Measurements from ENCODE around the gene GUCY2C.

GUCY2C gene

DNA sequence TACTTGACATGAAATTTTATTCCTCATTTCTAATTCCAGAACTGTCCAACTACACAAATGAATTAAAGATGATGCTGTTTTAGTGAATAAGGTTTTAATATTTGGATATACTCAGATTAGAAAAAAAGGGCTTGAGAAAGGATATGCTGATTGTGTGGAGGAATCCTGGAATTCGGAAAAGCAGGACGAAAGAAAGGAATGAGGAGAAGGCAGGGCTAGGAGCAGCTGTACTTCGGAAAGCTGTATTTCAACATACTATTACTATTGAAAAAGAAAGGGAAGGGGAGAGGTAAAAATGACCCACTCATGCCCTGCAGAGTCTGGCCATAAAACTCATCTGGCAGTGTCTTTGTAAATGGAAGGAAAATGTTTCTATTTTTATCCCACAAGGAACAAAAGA lies 65.6 kb downstream of the GUCY2C start:
- no peaks in the 10 kb centered on the region for H3K36me3 ChIP-seq (ENCODE audit: control insufficient read depth, insufficient read depth, low read length)
- H3K27ac ChIP-seq (ENCODE audit: insufficient read depth, low read depth, low read length, poor library complexity, severe bottlenecking): no peak overlapping the region
- WGBS, 2 experiments: 43 to 61% methylated on average over 2 to 3 of the region's 3 CpGs
- no peaks in the 10 kb centered on the region for H3K27me3 ChIP-seq (ENCODE audit: control insufficient read depth, insufficient read depth, low read length, poor library complexity, severe bottlenecking)
- no peaks in the 10 kb centered on the region for H3K9me3 ChIP-seq (ENCODE audit: control insufficient read depth, low read length)
- no peaks in the 10 kb centered on the region for H3K4me1 ChIP-seq (ENCODE audit: control insufficient read depth, insufficient read depth, low read length)
- no peak overlapping the region for H3K4me3 ChIP-seq (ENCODE audit: insufficient read depth, low read depth, low read length)

- H3K9me3 ChIP-seq (ENCODE audit: control insufficient read depth, low read length): no peaks in the 10 kb centered on the region
- no peaks in the 10 kb centered on the region for H3K36me3 ChIP-seq (ENCODE audit: control insufficient read depth, insufficient read depth, low read length)
- H3K4me1 ChIP-seq (ENCODE audit: control insufficient read depth, insufficient read depth, low read length): no peaks in the 10 kb centered on the region
- WGBS, 2 experiments: 24 to 31% methylated on average over 7 of the region's 8 CpGs
- no peak overlapping the region for H3K4me3 ChIP-seq (ENCODE audit: insufficient read depth, low read depth, low read length)
- H3K27me3 ChIP-seq (ENCODE audit: control insufficient read depth, insufficient read depth, low read length, poor library complexity, severe bottlenecking): no peaks in the 10 kb centered on the region
- no peak overlapping the region for H3K27ac ChIP-seq (ENCODE audit: insufficient read depth, low read depth, low read length, poor library complexity, severe bottlenecking)
Measured at GRCh38 chr12:14629832-14630710, 66.3 kb downstream of the GUCY2C start.

- Histone ChIP-seq H3K4me1 (ENCODE audit: control insufficient read depth, insufficient read depth, low read length) (no peaks in the 10 kb centered on the region), H3K27ac (ENCODE audit: insufficient read depth, low read depth, low read length, poor library complexity, severe bottlenecking) (no peak overlapping the region), H3K4me3 (ENCODE audit: insufficient read depth, low read depth, low read length) (no peak overlapping the region), H3K36me3 (ENCODE audit: control insufficient read depth, insufficient read depth, low read length) (no peaks in the 10 kb centered on the region), H3K27me3 (ENCODE audit: control insufficient read depth, insufficient read depth, low read length, poor library complexity, severe bottlenecking) (no peaks in the 10 kb centered on the region), H3K9me3 (ENCODE audit: control insufficient read depth, low read length) (no peaks in the 10 kb centered on the region)
- 89 to 93% methylated on average over 4 to 5 of the region's 5 CpGs for WGBS, 2 experiments
Measured at GRCh38 chr12:14628771-14629170, 67.6 kb downstream of the GUCY2C start.

DNA sequence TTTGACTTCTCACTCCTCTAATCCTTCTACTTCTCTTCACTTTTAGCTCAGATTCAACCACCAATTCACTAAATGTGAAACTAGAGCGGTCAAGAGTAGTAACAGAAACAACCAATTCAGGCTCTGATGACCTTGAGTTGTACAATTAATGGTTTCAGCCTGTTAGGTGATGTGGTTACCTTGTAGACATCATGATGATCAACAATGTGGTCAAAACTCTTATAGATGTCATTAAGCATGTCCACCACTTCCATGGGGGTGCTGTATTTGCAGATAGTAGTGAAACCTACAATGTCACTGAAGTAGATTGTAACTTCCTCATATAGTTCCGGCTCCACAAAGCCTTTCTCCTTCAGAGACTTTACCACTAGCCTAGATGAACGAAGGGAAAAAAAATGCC lies 74.6 kb downstream of the GUCY2C start:
- no peaks in the 10 kb centered on the region for H3K27me3 ChIP-seq (ENCODE audit: control insufficient read depth, insufficient read depth, low read length, poor library complexity, severe bottlenecking)
- H3K4me3 ChIP-seq (ENCODE audit: insufficient read depth, low read depth, low read length): no peak overlapping the region
- WGBS, 2 experiments: 94 to 96% methylated on average over 3 of the region's 3 CpGs
- no peaks in the 10 kb centered on the region for H3K9me3 ChIP-seq (ENCODE audit: control insufficient read depth, low read length)
- H3K27ac ChIP-seq (ENCODE audit: insufficient read depth, low read depth, low read length, poor library complexity, severe bottlenecking): no peak overlapping the region
- H3K36me3 ChIP-seq (ENCODE audit: control insufficient read depth, insufficient read depth, low read length): no peaks in the 10 kb centered on the region
- no peaks in the 10 kb centered on the region for H3K4me1 ChIP-seq (ENCODE audit: control insufficient read depth, insufficient read depth, low read length)

- Histone ChIP-seq H3K4me1 (ENCODE audit: control insufficient read depth, insufficient read depth, low read length) (no peaks in the 10 kb centered on the region), H3K27ac (ENCODE audit: insufficient read depth, low read depth, low read length, poor library complexity, severe bottlenecking) (no peak overlapping the region), H3K9me3 (ENCODE audit: control insufficient read depth, low read length) (no peaks in the 10 kb centered on the region), H3K4me3 (ENCODE audit: insufficient read depth, low read depth, low read length) (no peak overlapping the region), H3K27me3 (ENCODE audit: control insufficient read depth, insufficient read depth, low read length, poor library complexity, severe bottlenecking) (no peaks in the 10 kb centered on the region), H3K36me3 (ENCODE audit: control insufficient read depth, insufficient read depth, low read length) (no peaks in the 10 kb centered on the region)
- 93 to 96% methylated on average over 6 of the region's 6 CpGs for WGBS, 2 experiments
Measured at GRCh38 chr12:14619741-14620501, 76.5 kb downstream of the GUCY2C start.

- no peak overlapping the region for H3K27ac ChIP-seq (ENCODE audit: insufficient read depth, low read depth, low read length, poor library complexity, severe bottlenecking)
- H3K9me3 ChIP-seq (ENCODE audit: control insufficient read depth, low read length): no peaks in the 10 kb centered on the region
- WGBS, 2 experiments: 76 to 79% methylated on average over 4 of the region's 4 CpGs
- H3K36me3 ChIP-seq (ENCODE audit: control insufficient read depth, insufficient read depth, low read length): no peaks in the 10 kb centered on the region
- H3K27me3 ChIP-seq (ENCODE audit: control insufficient read depth, insufficient read depth, low read length, poor library complexity, severe bottlenecking): no peaks in the 10 kb centered on the region
- no peaks in the 10 kb centered on the region for H3K4me1 ChIP-seq (ENCODE audit: control insufficient read depth, insufficient read depth, low read length)
- no peak overlapping the region for H3K4me3 ChIP-seq (ENCODE audit: insufficient read depth, low read depth, low read length)
Measured at GRCh38 chr12:14618983-14619382, 77.4 kb downstream of the GUCY2C start.

DNA sequence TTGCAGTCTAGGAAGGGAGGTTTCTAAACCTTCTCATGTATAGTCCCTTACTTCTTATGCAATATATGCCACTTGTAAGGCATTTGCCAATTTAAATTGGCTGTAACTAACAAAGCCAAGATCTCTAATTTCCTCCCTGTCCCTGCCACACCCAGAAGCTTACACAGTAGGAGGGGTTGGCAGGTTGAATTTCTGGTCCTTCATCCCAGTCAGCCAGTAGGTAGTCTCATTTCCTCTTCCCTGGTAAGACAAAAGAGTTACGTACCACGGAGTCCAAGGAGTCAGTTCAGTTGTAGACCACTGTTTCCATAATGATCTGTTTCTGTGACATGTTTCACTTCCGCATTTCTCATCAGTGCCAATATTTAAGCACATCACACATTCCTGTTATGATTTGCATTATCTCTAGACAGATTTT lies 81.7 kb downstream of the GUCY2C start:
- 78 to 83% methylated on average over 3 of the region's 3 CpGs for WGBS, 2 experiments
- Histone ChIP-seq H3K4me3 (ENCODE audit: insufficient read depth, low read depth, low read length) (no peak overlapping the region), H3K9me3 (ENCODE audit: control insufficient read depth, low read length) (no peaks in the 10 kb centered on the region), H3K27ac (ENCODE audit: insufficient read depth, low read depth, low read length, poor library complexity, severe bottlenecking) (no peak overlapping the region), H3K27me3 (ENCODE audit: control insufficient read depth, insufficient read depth, low read length, poor library complexity, severe bottlenecking) (no peaks in the 10 kb centered on the region), H3K36me3 (ENCODE audit: control insufficient read depth, insufficient read depth, low read length) (no peaks in the 10 kb centered on the region), H3K4me1 (ENCODE audit: control insufficient read depth, insufficient read depth, low read length) (no peaks in the 10 kb centered on the region)

DNA sequence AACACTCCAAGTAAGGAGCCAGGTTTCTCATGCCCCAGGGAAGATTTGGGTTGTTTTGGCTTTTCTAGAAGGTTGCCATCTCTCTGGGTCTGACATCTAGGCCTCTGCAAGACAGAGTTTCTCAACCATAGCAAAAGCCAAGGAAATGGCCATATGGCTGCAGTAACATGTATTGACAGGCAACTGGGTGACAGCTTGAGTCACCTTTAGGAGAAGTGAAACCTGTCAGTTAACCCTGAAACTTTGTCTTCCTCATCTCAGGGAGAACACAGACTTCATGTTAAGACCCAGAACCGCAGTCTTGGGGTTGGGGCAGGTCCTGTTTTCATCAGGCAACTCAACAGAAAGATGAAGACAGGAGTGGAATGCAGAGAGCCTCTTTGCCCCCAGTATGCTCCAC lies 82.7 kb downstream of the GUCY2C start:
- H3K27me3 ChIP-seq (ENCODE audit: control insufficient read depth, insufficient read depth, low read length, poor library complexity, severe bottlenecking): no peaks in the 10 kb centered on the region
- H3K27ac ChIP-seq (ENCODE audit: insufficient read depth, low read depth, low read length, poor library complexity, severe bottlenecking): no peak overlapping the region
- H3K9me3 ChIP-seq (ENCODE audit: control insufficient read depth, low read length): no peaks in the 10 kb centered on the region
- H3K4me1 ChIP-seq (ENCODE audit: control insufficient read depth, insufficient read depth, low read length): no peaks in the 10 kb centered on the region
- WGBS, 2 experiments: 87% methylated on average over 1 of the region's 1 CpG
- H3K36me3 ChIP-seq (ENCODE audit: control insufficient read depth, insufficient read depth, low read length): no peaks in the 10 kb centered on the region
- H3K4me3 ChIP-seq (ENCODE audit: insufficient read depth, low read depth, low read length): no peak overlapping the region

- Histone ChIP-seq H3K9me3 (ENCODE audit: control insufficient read depth, low read length) (no peaks in the 10 kb centered on the region), H3K4me3 (ENCODE audit: insufficient read depth, low read depth, low read length) (no peak overlapping the region), H3K27ac (ENCODE audit: insufficient read depth, low read depth, low read length, poor library complexity, severe bottlenecking) (no peak overlapping the region), H3K27me3 (ENCODE audit: control insufficient read depth, insufficient read depth, low read length, poor library complexity, severe bottlenecking) (no peaks in the 10 kb centered on the region), H3K36me3 (ENCODE audit: control insufficient read depth, insufficient read depth, low read length) (no peaks in the 10 kb centered on the region), H3K4me1 (ENCODE audit: control insufficient read depth, insufficient read depth, low read length) (no peaks in the 10 kb centered on the region)
- WGBS, 2 experiments: 87 to 89% methylated on average over 3 of the region's 3 CpGs
Measured at GRCh38 chr12:14612898-14613445, 83.4 kb downstream of the GUCY2C start.

GRCh38 chr12:14612250-14612649 lies 84.1 kb downstream of the GUCY2C start:
- Histone ChIP-seq H3K9me3 (ENCODE audit: control insufficient read depth, low read length) (no peaks in the 10 kb centered on the region), H3K4me3 (ENCODE audit: insufficient read depth, low read depth, low read length) (no peak overlapping the region), H3K36me3 (ENCODE audit: control insufficient read depth, insufficient read depth, low read length) (no peaks in the 10 kb centered on the region), H3K4me1 (ENCODE audit: control insufficient read depth, insufficient read depth, low read length) (no peaks in the 10 kb centered on the region), H3K27me3 (ENCODE audit: control insufficient read depth, insufficient read depth, low read length, poor library complexity, severe bottlenecking) (no peaks in the 10 kb centered on the region), H3K27ac (ENCODE audit: insufficient read depth, low read depth, low read length, poor library complexity, severe bottlenecking) (no peak overlapping the region)
- WGBS, 2 experiments: 95 to 97% methylated on average over 2 of the region's 3 CpGs

Data from ectodermal cell (in vitro differentiated cells).